ENCODE data around the gene ZC2HC1B. TPM values are rescaled to one million over a fixed set of nuclear protein-coding genes. Genes with fewer than 3 reads are reported as not detected.

Gene ZC2HC1B
- total and polyA plus RNA-seq, 2 of the 8 experiments (the other 6 are each of a cell fraction or from before 2014, with no cell fraction given) = not detected

- TF ChIP-seq CHD7 (IDR thresholded peaks at IDR 0.05; ENCODE audit: insufficient replicate concordance, low read length) = no peak
- TF ChIP-seq EP300 (IDR thresholded peaks at IDR 0.05; ENCODE audit: borderline replicate concordance in 1 of 2, low read depth in 2 of 2, low read length in 2 of 2) = no peak; a peak in 1 of 3 replicates
- TF ChIP-seq SIRT6 (IDR thresholded peaks at IDR 0.05; ENCODE audit: low read length) = no peak
- peak; percentile 86; the same call in 1 of the 2 replicates for TF ChIP-seq POLR2AphosphoS5 (IDR thresholded peaks at IDR 0.05; ENCODE audit: low read depth, low read length)
- TF ChIP-seq RBBP5 (IDR thresholded peaks at IDR 0.05; ENCODE audit: borderline replicate concordance, low read depth, low read length) = no peak
- TF ChIP-seq CBX5 (IDR thresholded peaks at IDR 0.05; ENCODE audit: low read depth, low read length) = no peak
- no peak for TF ChIP-seq NRF1 (IDR thresholded peaks at IDR 0.05; ENCODE audit: low read depth, low read length)
- TF ChIP-seq SP4 (IDR thresholded peaks at IDR 0.05; ENCODE audit: low read length) = peak; percentile 87
- TF ChIP-seq ASH2L (IDR thresholded peaks at IDR 0.05; ENCODE audit: low read length) = peak; percentile 87
- no peak for TF ChIP-seq JUN (IDR thresholded peaks at IDR 0.05; ENCODE audit: low read depth, low read length)
- peak; percentile 53; the same call in 1 of the 2 replicates for TF ChIP-seq TBP (IDR thresholded peaks at IDR 0.05; ENCODE audit: low read depth, low read length)
Observed at GRCh38 chr6:143842902-143843676, 21.2 kb upstream of the ZC2HC1B start, which contains the start of gene LTV1 (continued).
